CD4-positive, alpha-beta memory T cell (primary cell): ENCODE results near the gene POLN. TPM values are rescaled to one million over a fixed set of nuclear protein-coding genes. Genes with fewer than 3 reads are reported as not detected.

Experiments used
- CTCF ChIA-PET: fragments of 350-600 bp; sonication (Branson Sonifier 250); formaldehyde crosslinking; loops from one replicate; lab custom pipeline; 2021; ENCODE audit warnings: inconsistent platforms; ENCODE audit not compliant: partially characterized antibody; lab: Charles Lee
- POLR2A ChIA-PET: fragments of 350-600 bp; sonication (Branson Sonifier 250); formaldehyde crosslinking; loops from one replicate; lab custom pipeline; 2021; ENCODE audit not compliant: partially characterized antibody; lab: Charles Lee
- DNase-seq, 5 donors: peaks; one replicate each; pipeline versions ENCODE4 v3.0.0 to v3.0.0-alpha.2; 2020 to 2022; ENCODE audit warnings: mixed read lengths in 1 of 5
- H3K27ac ChIP-seq: one replicate; pipeline ENCODE4 v1.7.0; 2013; ENCODE audit warnings: low read depth, low read length
- H3K27me3 ChIP-seq: 2 replicates; pipeline ENCODE4 v1.7.0; 2013; ENCODE audit warnings: mild to moderate bottlenecking, low read length, moderate library complexity; ENCODE audit not compliant: insufficient read depth
- H3K36me3 ChIP-seq: 2 replicates; pipeline ENCODE4 v1.7.0; 2013; ENCODE audit warnings: mild to moderate bottlenecking, low read length, moderate library complexity; ENCODE audit not compliant: insufficient read depth
- H3K4me1 ChIP-seq: 2 replicates; pipeline ENCODE4 v1.7.0; 2013; ENCODE audit warnings: mild to moderate bottlenecking, low read length, moderate library complexity; ENCODE audit not compliant: insufficient read depth
- H3K4me3 ChIP-seq, 2 donors: one replicate each; pipeline ENCODE4 v1.7.0; 2013; ENCODE audit warnings: low read length in 2 of 2, mild to moderate bottlenecking in 1 of 2
- H3K9me3 ChIP-seq, 2 donors: one replicate each; pipeline ENCODE4 v1.7.0; 2013; ENCODE audit warnings: low read length in 2 of 2, control low read depth in 1 of 2; ENCODE audit not compliant: control insufficient read depth in 1 of 2
- H3K27ac Mint-ChIP-seq, 7 donors: one replicate each; pipeline ENCODE4 v1.8.0; 2020 to 2021; ENCODE audit warnings: mixed read lengths in 7 of 7, mild to moderate bottlenecking in 6 of 7, inconsistent platforms in 3 of 7, moderate library complexity in 3 of 7
- H3K27me3 Mint-ChIP-seq, 2 donors: one replicate each; pipeline ENCODE4 v1.8.0; 2020 to 2021; ENCODE audit warnings: mixed read lengths in 2 of 2
- H3K36me3 Mint-ChIP-seq, 2 donors: one replicate each; pipeline ENCODE4 v1.8.0; 2020 to 2021; ENCODE audit warnings: mixed read lengths in 2 of 2, inconsistent platforms in 1 of 2, mild to moderate bottlenecking in 1 of 2
- H3K4me1 Mint-ChIP-seq, 4 donors: one replicate each; pipeline ENCODE4 v1.8.0; 2020 to 2021; ENCODE audit warnings: mixed read lengths in 4 of 4, mild to moderate bottlenecking in 1 of 4
- H3K4me3 Mint-ChIP-seq, 8 donors: one replicate each; pipeline ENCODE4 v1.8.0; 2020 to 2021; ENCODE audit warnings: mixed read lengths in 8 of 8, mild to moderate bottlenecking in 7 of 8, moderate library complexity in 6 of 8, inconsistent platforms in 3 of 8
- H3K9me3 Mint-ChIP-seq, 8 donors: one replicate each; pipeline ENCODE4 v1.8.0; 2020 to 2021; ENCODE audit warnings: mixed read lengths in 8 of 8, mild to moderate bottlenecking in 5 of 8, inconsistent platforms in 3 of 8, moderate library complexity in 1 of 8
- intact Hi-C: fragments of 100-400 bp; cut with micrococcal nuclease; formaldehyde crosslinking; loops from one replicate; pipeline ENCODE4 v1.15.1; 2023
- polyA plus RNA-seq, 2 donors: library from polyadenylated mRNA; unstranded; fragments of 300-500 nt; fragmentation: Illumina TruSeq; gene quantifications; one replicate each; pipeline ENCODE4 v1.2.3, GENCODE V29; 2021
- total RNA-seq, 2 experiments: library from RNA; stranded (reverse); gene quantifications; one replicate each; pipeline ENCODE4 v1.2.3, GENCODE V29; 2021

The POLN gene
- total and polyA plus RNA-seq, 4 experiments from 2014 or later = 0.24 to 4.4 (median 2.8) TPM

DNA sequence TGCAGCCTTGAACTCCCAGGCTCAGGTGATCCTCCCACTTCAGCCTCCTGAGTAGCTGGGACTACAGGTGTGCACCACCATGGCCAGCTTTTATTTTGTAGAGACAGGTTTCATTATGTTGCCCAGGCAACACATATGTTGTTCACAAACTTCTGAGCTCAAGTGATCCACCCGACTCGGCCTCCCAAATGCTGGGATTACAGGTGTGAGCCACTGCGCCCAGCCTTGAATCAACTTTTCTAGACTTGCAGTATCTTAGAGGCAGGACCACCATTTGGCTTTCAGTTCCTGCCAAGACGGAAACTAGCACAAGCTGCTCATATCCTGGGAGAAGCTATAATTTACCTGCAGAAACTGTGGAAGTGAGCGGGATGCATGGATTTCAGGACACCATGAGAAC is 162.9 kb downstream of the POLN start:
- ChIA-PET CTCF (no interaction called here), POLR2A (no interaction called here)
- H3K36me3 Mint-ChIP-seq = no peaks in the 10 kb centered on the region
- H3K27ac Mint-ChIP-seq = no peak overlapping the region
- Histone ChIP-seq H3K27me3 (no peaks in the 10 kb centered on the region), H3K4me3 (no peak overlapping the region), H3K9me3 (no peaks in the 10 kb centered on the region), H3K36me3 (no peaks in the 10 kb centered on the region), H3K27ac (no peak overlapping the region), H3K4me1 (no peaks in the 10 kb centered on the region)
- DNase-seq = peak in 1 of 5 donors; percentile 9
- no peaks in the 10 kb centered on the region for H3K4me1 Mint-ChIP-seq
- H3K27me3 Mint-ChIP-seq = no peaks in the 10 kb centered on the region
- H3K9me3 Mint-ChIP-seq = no peaks in the 10 kb centered on the region
- intact Hi-C loops = no loop called here
- no peak overlapping the region for H3K4me3 Mint-ChIP-seq

- Mint-ChIP-seq H3K9me3 (no peaks in the 10 kb centered on the region), H3K27me3 (no peaks in the 10 kb centered on the region)
- POLR2A ChIA-PET = no interaction called here
Measured at GRCh38 chr4:2078584-2078983, 163.3 kb downstream of the POLN start.

GRCh38 chr4:2077537-2078460 is 164.1 kb downstream of the POLN start:
- peak overlapping the region in 1 of 7 donors; percentile 43 for H3K27ac Mint-ChIP-seq
- no peak overlapping the region for H3K27ac ChIP-seq
- no peaks in the 10 kb centered on the region for H3K36me3 ChIP-seq
- H3K36me3 Mint-ChIP-seq = no peaks in the 10 kb centered on the region
- H3K4me3 ChIP-seq = no peak overlapping the region
- no peaks in the 10 kb centered on the region for H3K9me3 Mint-ChIP-seq
- DNase-seq = peak in 1 of 5 donors; percentile 17
- no peaks in the 10 kb centered on the region for H3K4me1 ChIP-seq
- intact Hi-C loops = no loop called here
- no peaks in the 10 kb centered on the region for H3K27me3 Mint-ChIP-seq
- H3K27me3 ChIP-seq = no peaks in the 10 kb centered on the region
- POLR2A ChIA-PET = no interaction called here
- H3K4me3 Mint-ChIP-seq = no peak overlapping the region
- H3K4me1 Mint-ChIP-seq = no peaks in the 10 kb centered on the region
- H3K9me3 ChIP-seq = no peaks in the 10 kb centered on the region
- CTCF ChIA-PET = no interaction called here

More at GRCh38 chr4:2078584-2078983, 163.3 kb downstream of the POLN start:
- Histone ChIP-seq H3K27me3 (no peaks in the 10 kb centered on the region), H3K9me3 (no peaks in the 10 kb centered on the region), H3K36me3 (no peaks in the 10 kb centered on the region), H3K4me1 (no peaks in the 10 kb centered on the region), H3K27ac (no peak overlapping the region), H3K4me3 (no peak overlapping the region)
- Mint-ChIP-seq H3K36me3 (no peaks in the 10 kb centered on the region), H3K27ac (no peak overlapping the region), H3K4me3 (no peak overlapping the region), H3K4me1 (no peaks in the 10 kb centered on the region)
- intact Hi-C loops = no loop called here
- CTCF ChIA-PET = no interaction called here
- peak in 1 of 5 donors; percentile 12 for DNase-seq

DNA sequence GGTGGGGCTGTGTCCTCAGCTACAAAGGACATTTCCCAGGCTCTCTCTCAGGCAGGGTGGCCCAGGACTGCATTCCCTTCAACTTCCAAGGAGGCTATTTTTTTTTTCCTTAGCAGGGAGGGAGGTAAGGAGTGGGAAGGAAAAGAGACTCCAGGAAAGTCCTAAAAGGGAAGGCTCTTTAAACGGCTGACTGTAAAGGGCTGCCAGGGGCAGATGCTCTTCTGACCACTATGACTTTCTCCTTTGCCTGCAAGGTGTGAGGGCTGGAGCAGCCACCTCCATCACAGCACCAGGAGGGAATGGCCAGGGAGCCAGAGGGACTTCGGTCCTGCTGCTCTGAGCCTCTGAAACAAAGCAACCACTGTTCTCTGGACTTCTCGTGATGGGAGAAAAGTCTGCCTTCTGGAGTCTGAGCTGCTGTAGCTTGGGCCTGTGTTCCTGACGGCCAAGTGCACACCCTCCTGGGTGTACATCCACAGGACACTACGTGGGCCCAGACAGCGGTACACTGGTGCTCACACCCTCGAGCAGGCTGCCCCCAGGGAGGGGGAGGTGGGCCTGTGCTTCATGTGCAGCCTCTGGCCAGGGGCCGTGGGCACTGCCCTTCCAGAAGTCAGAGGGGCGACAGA is 164.9 kb downstream of the POLN start:
- DNase-seq = peak in 1 of 5 donors; percentile 6
- CTCF ChIA-PET = no interaction called here
- POLR2A ChIA-PET = no interaction called here
- Mint-ChIP-seq H3K9me3 (no peaks in the 10 kb centered on the region), H3K36me3 (no peaks in the 10 kb centered on the region), H3K4me1 (no peaks in the 10 kb centered on the region), H3K27ac (no peak overlapping the region), H3K27me3 (no peaks in the 10 kb centered on the region), H3K4me3 (no peak overlapping the region)
- Histone ChIP-seq H3K4me3 (no peak overlapping the region), H3K27me3 (no peaks in the 10 kb centered on the region), H3K27ac (no peak overlapping the region), H3K9me3 (no peaks in the 10 kb centered on the region), H3K4me1 (no peaks in the 10 kb centered on the region), H3K36me3 (no peaks in the 10 kb centered on the region)
- intact Hi-C loops = no loop called here

- ChIA-PET CTCF (no interaction called here), POLR2A (no interaction called here)
- no peak overlapping the region for H3K4me3 ChIP-seq
- H3K27me3 ChIP-seq = no peaks in the 10 kb centered on the region
- H3K36me3 ChIP-seq = no peaks in the 10 kb centered on the region
- no peak overlapping the region for H3K4me3 Mint-ChIP-seq
- H3K9me3 ChIP-seq = no peaks in the 10 kb centered on the region
- no peak overlapping the region for H3K27ac Mint-ChIP-seq
- no peaks in the 10 kb centered on the region for H3K9me3 Mint-ChIP-seq
- intact Hi-C loops = no loop called here
- peak in 1 of 5 donors; percentile 27 for DNase-seq
- no peaks in the 10 kb centered on the region for H3K27me3 Mint-ChIP-seq
- H3K4me1 Mint-ChIP-seq = no peaks in the 10 kb centered on the region
- no peaks in the 10 kb centered on the region for H3K36me3 Mint-ChIP-seq
- H3K27ac ChIP-seq = no peak overlapping the region
- H3K4me1 ChIP-seq = no peaks in the 10 kb centered on the region
Measured at GRCh38 chr4:2075987-2076907, 165.7 kb downstream of the POLN start.

DNA sequence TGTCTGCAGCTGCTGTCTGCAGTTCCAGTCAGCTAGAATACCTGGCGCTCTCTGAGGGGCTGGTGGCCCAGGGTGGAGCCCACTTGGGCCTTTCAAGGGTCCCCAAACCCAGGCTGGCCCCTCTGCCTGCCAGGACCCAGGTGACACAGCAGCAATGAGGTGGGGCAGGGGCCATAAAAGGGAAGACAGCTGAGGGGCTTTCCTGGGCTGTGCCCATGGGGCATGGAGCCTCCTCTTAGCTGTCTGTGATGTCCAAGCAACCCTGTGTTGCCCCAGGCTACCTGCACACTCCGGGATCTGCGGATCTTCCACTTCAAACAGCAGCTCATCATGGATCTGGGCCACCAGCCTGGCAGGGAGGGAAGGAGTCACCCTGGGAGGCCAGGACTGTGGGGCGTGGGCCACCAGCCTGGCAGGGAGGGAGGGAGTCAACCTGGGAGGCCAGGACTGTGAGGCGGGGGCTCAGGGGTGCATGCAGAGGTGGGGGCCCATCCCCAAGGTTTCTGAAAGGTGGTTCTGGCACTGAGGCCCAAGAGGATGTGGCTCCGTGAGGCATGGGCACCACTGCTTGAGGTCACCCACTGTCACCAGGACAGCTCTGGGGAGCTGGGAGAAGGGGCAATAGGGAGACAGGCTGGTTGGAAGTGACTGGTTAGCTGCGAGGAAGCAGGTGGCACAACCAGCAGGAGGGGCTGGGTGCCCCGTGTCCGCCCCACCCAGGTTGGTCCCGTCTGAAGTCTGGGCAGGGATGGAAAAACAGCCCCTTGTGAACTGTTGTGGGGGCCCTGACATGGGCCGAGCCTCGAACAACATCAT is 166.5 kb downstream of the POLN start:
- CTCF ChIA-PET = no interaction called here
- Histone ChIP-seq H3K4me1 (no peaks in the 10 kb centered on the region), H3K4me3 (no peak overlapping the region), H3K36me3 (no peaks in the 10 kb centered on the region), H3K27ac (no peak overlapping the region), H3K9me3 (no peaks in the 10 kb centered on the region), H3K27me3 (no peaks in the 10 kb centered on the region)
- H3K9me3 Mint-ChIP-seq = no peaks in the 10 kb centered on the region
- POLR2A ChIA-PET = no interaction called here
- H3K27me3 Mint-ChIP-seq = no peaks in the 10 kb centered on the region
- intact Hi-C loops = no loop called here
- no peak overlapping the region for H3K27ac Mint-ChIP-seq
- DNase-seq = peak in 1 of 5 donors; percentile 9
- no peaks in the 10 kb centered on the region for H3K36me3 Mint-ChIP-seq
- H3K4me3 Mint-ChIP-seq = no peak overlapping the region
- H3K4me1 Mint-ChIP-seq = no peaks in the 10 kb centered on the region
